Measurements from ENCODE around the gene GALNT18. TPM values are rescaled to one million over a fixed set of nuclear protein-coding genes. Genes with fewer than 3 reads are reported as not detected.

GALNT18 gene
- total and polyA plus RNA-seq, 2 donors (not counting 3 experiments of a cell fraction or from before 2014, with no cell fraction given), result 0.17 to 0.18 TPM

DNA sequence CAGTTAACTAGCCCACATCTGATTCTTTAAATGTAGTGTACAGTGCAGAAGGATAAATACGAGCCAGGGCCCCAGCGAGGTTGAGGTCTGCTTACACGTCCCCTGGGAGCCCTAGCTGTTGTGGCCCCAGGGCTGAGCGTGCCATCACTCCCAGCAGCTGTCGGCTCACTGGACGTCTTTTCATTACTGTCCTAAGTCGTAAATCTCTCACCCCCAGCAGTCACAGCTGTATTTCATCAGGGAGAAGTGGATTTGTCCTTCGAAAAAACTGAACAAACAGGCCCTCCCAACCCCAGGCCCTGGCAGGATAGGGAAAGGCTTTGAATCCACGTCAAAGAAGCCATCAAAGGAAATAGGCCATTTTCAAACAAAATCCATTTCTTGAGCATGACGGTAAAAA is 158.4 kb downstream of the GALNT18 start:
- intact Hi-C loops (cut with micrococcal nuclease), result no loop called here
- TF ChIP-seq EZH2 (IDR thresholded peaks at IDR 0.05; ENCODE audit: borderline replicate concordance, low read depth, low read length, severe bottlenecking) (no peak), GATA2 (IDR thresholded peaks at IDR 0.05; ENCODE audit: insufficient read depth, insufficient read length, low read depth, low read length) (no peak), POLR2A (IDR thresholded peaks at IDR 0.05; ENCODE audit: low read depth, low read length) (no peak), MYC (IDR thresholded peaks at IDR 0.05; ENCODE audit: low read depth, low read length) (no peak), FOS (IDR thresholded peaks at IDR 0.05; ENCODE audit: borderline replicate concordance, insufficient read depth, low read length) (no peak), JUN (IDR thresholded peaks at IDR 0.05; ENCODE audit: borderline replicate concordance, insufficient read depth, insufficient read length, low read depth) (no peak), POLR2AphosphoS5 (IDR thresholded peaks at IDR 0.05; ENCODE audit: insufficient read depth, low read depth, low read length) (no peak)
- TF ChIP-seq, protein P1, sequence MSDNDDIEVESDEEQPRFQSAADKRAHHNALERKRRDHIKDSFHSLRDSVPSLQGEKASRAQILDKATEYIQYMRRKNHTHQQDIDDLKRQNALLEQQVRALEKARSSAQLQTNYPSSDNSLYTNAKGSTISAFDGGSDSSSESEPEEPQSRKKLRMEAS (IDR thresholded peaks at IDR 0.05; ENCODE audit: insufficient read depth, insufficient read length), result no peak
- TF ChIP-seq, protein P2, sequence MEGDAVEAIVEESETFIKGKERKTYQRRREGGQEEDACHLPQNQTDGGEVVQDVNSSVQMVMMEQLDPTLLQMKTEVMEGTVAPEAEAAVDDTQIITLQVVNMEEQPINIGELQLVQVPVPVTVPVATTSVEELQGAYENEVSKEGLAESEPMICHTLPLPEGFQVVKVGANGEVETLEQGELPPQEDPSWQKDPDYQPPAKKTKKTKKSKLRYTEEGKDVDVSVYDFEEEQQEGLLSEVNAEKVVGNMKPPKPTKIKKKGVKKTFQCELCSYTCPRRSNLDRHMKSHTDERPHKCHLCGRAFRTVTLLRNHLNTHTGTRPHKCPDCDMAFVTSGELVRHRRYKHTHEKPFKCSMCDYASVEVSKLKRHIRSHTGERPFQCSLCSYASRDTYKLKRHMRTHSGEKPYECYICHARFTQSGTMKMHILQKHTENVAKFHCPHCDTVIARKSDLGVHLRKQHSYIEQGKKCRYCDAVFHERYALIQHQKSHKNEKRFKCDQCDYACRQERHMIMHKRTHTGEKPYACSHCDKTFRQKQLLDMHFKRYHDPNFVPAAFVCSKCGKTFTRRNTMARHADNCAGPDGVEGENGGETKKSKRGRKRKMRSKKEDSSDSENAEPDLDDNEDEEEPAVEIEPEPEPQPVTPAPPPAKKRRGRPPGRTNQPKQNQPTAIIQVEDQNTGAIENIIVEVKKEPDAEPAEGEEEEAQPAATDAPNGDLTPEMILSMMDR (IDR thresholded peaks at IDR 0.05; ENCODE audit: extremely low read depth in 1 of 2, insufficient read depth in 1 of 2, low read depth in 1 of 2, low read length in 2 of 2), result no peak
- BruUV-seq (replicated peaks), result no TSS peak
- DNase-seq (ENCODE audit: low read depth, low spot score) (no peak), FAIRE-seq (no peak)
- Histone ChIP-seq H4K20me1 (replicated peaks; ENCODE audit: control insufficient read depth, extremely low read depth, insufficient read depth, low read length) (no peaks in the 10 kb centered on the region), H3K36me3 (ENCODE audit: control insufficient read depth in 2 of 2, extremely low read depth in 1 of 2, insufficient read depth in 2 of 2, low read length in 2 of 2) (no peaks in the 10 kb centered on the region), H3K4me3 (replicated peaks in 1 of 3; ENCODE audit: insufficient read depth in 1 of 3, low read depth in 1 of 3, low read length in 3 of 3) (no peak overlapping the region), H3K27ac (ENCODE audit: insufficient read depth, low read depth, low read length) (no peak overlapping the region), H3K4me2 (ENCODE audit: insufficient read depth, low read length) (no peak overlapping the region), H3K9ac (replicated peaks; ENCODE audit: extremely low read depth, insufficient read depth, low read length) (no peak overlapping the region), H3K9me1 (replicated peaks; ENCODE audit: control insufficient read depth, extremely low read depth, insufficient read depth, low read length) (no peaks in the 10 kb centered on the region), H3K4me1 (ENCODE audit: control insufficient read depth, extremely low read depth, insufficient read depth, low read length) (no peaks in the 10 kb centered on the region), H3K79me2 (ENCODE audit: control insufficient read depth, insufficient read depth, low read length) (no peaks in the 10 kb centered on the region), H2AFZ (ENCODE audit: low read depth, low read length) (no peak overlapping the region), H3K9me3 (replicated peaks; ENCODE audit: control insufficient read depth, insufficient read depth, low read length) (no peaks in the 10 kb centered on the region), H3K27me3 (ENCODE audit: control insufficient read depth in 2 of 2, insufficient read depth in 2 of 2, low read length in 2 of 2) (no peaks in the 10 kb centered on the region)
- CTCF ChIA-PET, result no interaction called here
- POLR2A ChIA-PET, result no interaction called here
- dilution Hi-C loops (cut with MboI; ENCODE audit: extremely low pct_ligation_motif_present, low sequenced_read_pairs), result no loop called here

All from endothelial cell of umbilical vein (primary cell).